Astrocyte (in vitro differentiated cells and primary cell): ENCODE data around the gene ASH1L.

Source experiments
- CTCF ChIP-seq: IDR thresholded peaks from 2 replicates; pipeline ENCODE4 v1.5.1; 2011; ENCODE audit warnings: low read depth, mild to moderate bottlenecking, inconsistent platforms, low read length, moderate library complexity; ENCODE audit not compliant: insufficient read depth
- EZH2 ChIP-seq: IDR thresholded peaks from 2 replicates; pipeline ENCODE4 v1.6.1; 2012; ENCODE audit warnings: mild to moderate bottlenecking, low read length, inconsistent platforms; ENCODE audit not compliant: insufficient read depth

GRCh38 chr1:155499953-155500639, 62.5 kb downstream of the ASH1L start:
- no peak for TF ChIP-seq CTCF
- TF ChIP-seq EZH2, result no peak
